GM06990 (cell line): ENCODE results near the gene BBX.

Source experiments
- DNase-seq: peaks from one replicate; pipeline ENCODE4 v3.0.0-alpha.2; 2011; ENCODE audit not compliant: insufficient read length; ENCODE audit errors: extremely low read depth
- H3K27me3 ChIP-seq: replicated peaks from 2 replicates; pipeline ENCODE4 v1.6.0; 2011; ENCODE audit warnings: low read length; ENCODE audit not compliant: control insufficient read depth, insufficient read depth
- H3K36me3 ChIP-seq: 2 replicates; pipeline ENCODE4 v1.5.1; 2011; ENCODE audit warnings: low read length; ENCODE audit not compliant: control insufficient read depth, insufficient read depth
- H3K4me3 ChIP-seq: replicated peaks from 2 replicates; pipeline ENCODE4 v1.5.1; 2011; ENCODE audit warnings: low read depth, mild to moderate bottlenecking, control low read depth, low read length
- CTCF ChIP-seq: IDR thresholded peaks from 2 replicates; pipeline ENCODE4 v1.5.1; 2011; ENCODE audit warnings: low read length, control low read depth, mild to moderate bottlenecking, inconsistent platforms; ENCODE audit not compliant: insufficient read depth, poor library complexity, severe bottlenecking

BBX gene

GRCh38 chr3:107775974-107776373 lies 253.2 kb downstream of the BBX start:
- no peak for TF ChIP-seq CTCF
- H3K27me3 ChIP-seq: no peaks in the 10 kb centered on the region
- peaks cover 5% of the 10 kb centered on the region for H3K36me3 ChIP-seq
- no peak for DNase-seq
- no peak overlapping the region for H3K4me3 ChIP-seq

- no peaks in the 10 kb centered on the region for H3K27me3 ChIP-seq
- H3K4me3 ChIP-seq: no peak overlapping the region
- no peak for TF ChIP-seq CTCF
- H3K36me3 ChIP-seq: no peaks in the 10 kb centered on the region
- DNase-seq: no peak
These were observed 258.5 kb downstream of the BBX start for GRCh38 chr3:107781253-107781652.

- no peak for DNase-seq
- no peaks in the 10 kb centered on the region for H3K27me3 ChIP-seq
- no peak overlapping the region for H3K4me3 ChIP-seq
- H3K36me3 ChIP-seq: no peaks in the 10 kb centered on the region
- TF ChIP-seq CTCF: no peak
These were observed 259.3 kb downstream of the BBX start for GRCh38 chr3:107782054-107782453.

GRCh38 chr3:107790612-107791011 lies 267.9 kb downstream of the BBX start:
- no peak for TF ChIP-seq CTCF
- H3K27me3 ChIP-seq: no peaks in the 10 kb centered on the region
- H3K36me3 ChIP-seq: no peaks in the 10 kb centered on the region; the same call in none of the 2 replicates
- no peak overlapping the region for H3K4me3 ChIP-seq
- no peak for DNase-seq

GRCh38 chr3:107791027-107791426 lies 268.3 kb downstream of the BBX start:
- DNase-seq: no peak
- TF ChIP-seq CTCF: no peak
- H3K4me3 ChIP-seq: no peak overlapping the region
- H3K36me3 ChIP-seq: no peaks in the 10 kb centered on the region; the same call in none of the 2 replicates
- no peaks in the 10 kb centered on the region for H3K27me3 ChIP-seq

- H3K36me3 ChIP-seq: no peaks in the 10 kb centered on the region; the same call in none of the 2 replicates
- no peak for DNase-seq
- no peak for TF ChIP-seq CTCF
- H3K27me3 ChIP-seq: no peaks in the 10 kb centered on the region
- no peak overlapping the region for H3K4me3 ChIP-seq
These were observed 268.7 kb downstream of the BBX start for GRCh38 chr3:107791450-107791849.
